Central memory CD8-positive, alpha-beta T cell (primary cell): ENCODE data around the gene CABP2.
"Not testable (repeated sequence)": the region's sequence is repeated elsewhere in the genome, so short reads cannot be mapped to it uniquely, and the experiment has no call there.

Source experiments
- ATAC-seq: fragments of 150-1000 bp; cut with Tn5 transposase; replicated peaks from 2 replicates; pipeline ENCODE4 v1.10.0; 2022; ENCODE audit warnings: mild to moderate bottlenecking, moderate FRiP score, moderate number of reproducible peaks; ENCODE audit not compliant: poor library complexity, severe bottlenecking; ENCODE audit errors: extremely low read depth
- DNase-seq, 2 donors: peaks; one replicate each; pipeline ENCODE4 v3.0.0; 2021; ENCODE audit warnings: low spot score in 2 of 2
- H3K27ac Mint-ChIP-seq: one replicate; pipeline ENCODE4 v1.8.0; 2022; ENCODE audit warnings: low read depth, mild to moderate bottlenecking, moderate library complexity, mixed read lengths
- H3K27me3 Mint-ChIP-seq: one replicate; pipeline ENCODE4 v1.8.0; 2022; ENCODE audit warnings: mixed read lengths
- H3K36me3 Mint-ChIP-seq: one replicate; pipeline ENCODE4 v1.8.0; 2022; ENCODE audit warnings: mild to moderate bottlenecking, moderate library complexity, mixed read lengths; ENCODE audit not compliant: insufficient read depth
- H3K4me1 Mint-ChIP-seq: one replicate; pipeline ENCODE4 v1.8.0; 2022; ENCODE audit warnings: mixed read lengths
- H3K4me3 Mint-ChIP-seq: one replicate; pipeline ENCODE4 v1.8.0; 2022; ENCODE audit warnings: mild to moderate bottlenecking, moderate library complexity, mixed read lengths
- H3K9me3 Mint-ChIP-seq: one replicate; pipeline ENCODE4 v1.8.0; 2022; ENCODE audit warnings: mixed read lengths

The CABP2 gene

DNA sequence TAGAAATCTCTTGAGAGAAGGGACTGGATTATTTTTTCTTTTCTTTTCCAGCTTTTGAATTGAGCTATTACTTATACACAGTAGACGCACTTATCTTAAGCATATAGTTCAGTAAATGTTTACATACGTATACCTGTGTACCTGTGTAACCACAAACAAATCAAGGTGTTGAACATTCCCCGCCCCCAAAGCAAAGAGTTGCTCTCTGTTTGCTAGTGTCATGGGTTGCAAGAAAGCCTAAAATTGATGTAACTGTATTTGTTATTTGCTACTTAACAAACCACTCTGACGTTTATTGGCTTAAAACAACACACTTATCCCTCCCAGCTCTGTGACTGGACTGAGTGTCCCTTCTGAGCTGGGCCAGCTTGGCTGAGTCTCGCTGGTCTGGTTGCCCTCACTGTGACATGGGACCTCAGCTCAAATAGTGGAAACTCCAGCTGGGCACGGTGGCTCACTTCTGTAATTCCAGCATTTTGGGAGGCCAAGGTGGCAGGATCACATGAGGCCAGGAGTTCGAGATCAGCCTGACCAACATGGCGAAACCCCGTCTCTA is 25.4 kb upstream of the CABP2 start:
- H3K27me3 Mint-ChIP-seq: peaks cover 9% of the 10 kb centered on the region
- ATAC-seq: no peak
- H3K4me3 Mint-ChIP-seq: no peak overlapping the region
- H3K36me3 Mint-ChIP-seq: no peaks in the 10 kb centered on the region
- H3K27ac Mint-ChIP-seq: no peak overlapping the region
- no peaks in the 10 kb centered on the region for H3K4me1 Mint-ChIP-seq
- DNase-seq: no peak
- H3K9me3 Mint-ChIP-seq: no peaks in the 10 kb centered on the region

DNA sequence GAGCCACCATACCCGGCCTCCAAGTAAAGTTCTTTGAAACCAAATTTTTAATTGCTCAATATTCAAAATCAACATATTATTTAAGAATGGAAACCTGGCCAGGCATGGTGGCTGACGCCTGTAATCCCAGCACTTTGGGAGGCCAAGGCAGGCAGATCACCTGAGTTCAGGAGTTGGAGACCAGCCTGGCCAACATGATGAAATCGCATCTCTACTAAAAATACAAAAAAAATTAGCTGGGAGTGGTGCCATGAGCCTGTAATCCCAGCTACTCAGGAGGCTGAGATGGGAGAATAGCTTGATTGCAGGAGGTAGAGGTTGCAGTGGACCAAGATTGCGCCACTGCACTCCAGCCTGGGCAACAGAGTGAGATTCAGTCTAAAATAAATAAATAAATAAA is 24.9 kb upstream of the CABP2 start:
- H3K4me1 Mint-ChIP-seq, H3K4me3 Mint-ChIP-seq, H3K36me3 Mint-ChIP-seq, DNase-seq, H3K27ac Mint-ChIP-seq, ATAC-seq, H3K9me3 Mint-ChIP-seq, H3K27me3 Mint-ChIP-seq: not testable (repeated sequence)

DNA sequence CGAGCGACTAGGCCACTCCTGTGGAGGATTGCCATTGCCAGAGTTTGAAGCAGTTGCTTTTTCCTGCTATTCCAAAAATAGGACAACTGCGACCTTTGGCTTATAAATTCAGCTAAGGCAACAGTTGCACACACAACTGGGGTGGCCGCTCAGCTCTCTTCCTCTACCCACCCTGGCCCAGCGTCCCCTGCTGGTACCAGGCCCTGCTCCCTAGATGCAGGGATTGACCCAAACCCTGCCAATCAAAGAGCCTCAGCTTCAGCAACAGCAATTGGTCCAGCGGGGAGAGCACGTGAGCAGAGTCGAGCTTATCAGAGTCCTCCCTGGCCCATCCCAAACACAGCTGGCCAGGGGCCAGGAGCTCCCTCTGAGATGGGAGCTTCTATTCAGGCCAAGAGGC is 22.0 kb upstream of the CABP2 start:
- ATAC-seq: no peak
- no peak for DNase-seq
- Mint-ChIP-seq H3K36me3 (no peaks in the 10 kb centered on the region), H3K4me1 (no peaks in the 10 kb centered on the region), H3K27me3 (peaks cover 9% of the 10 kb centered on the region), H3K9me3 (no peaks in the 10 kb centered on the region), H3K4me3 (no peak overlapping the region), H3K27ac (no peak overlapping the region)

DNA sequence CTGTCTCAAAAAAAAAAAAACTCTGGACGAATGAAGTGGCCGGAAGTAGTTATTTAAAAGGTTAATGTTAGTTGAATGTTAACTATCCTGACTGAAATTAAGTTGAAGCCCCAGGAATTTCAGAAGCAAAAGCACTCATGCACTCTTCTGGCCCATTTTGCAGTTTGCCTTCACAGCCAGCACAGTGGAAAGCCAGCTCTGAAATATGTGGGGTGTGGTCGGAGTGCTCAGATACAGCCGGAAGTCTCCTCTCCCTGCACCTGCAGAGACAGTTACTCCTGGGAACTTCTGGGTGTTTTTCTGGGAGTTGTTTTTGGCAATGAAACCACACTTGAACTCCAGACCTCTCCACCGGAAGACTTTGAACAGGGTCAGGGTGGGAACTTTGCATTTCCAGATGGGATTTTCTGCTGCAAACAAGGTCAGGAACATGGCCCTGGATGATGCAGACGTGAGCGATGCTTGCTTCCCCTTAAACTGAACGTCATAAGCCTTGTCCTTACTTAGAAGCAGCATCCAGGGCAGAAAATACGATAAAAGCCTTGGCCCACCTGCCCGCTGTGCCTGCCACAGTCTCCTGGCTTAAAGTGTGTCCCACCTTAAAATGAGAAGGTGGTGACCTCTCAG is 21.5 kb upstream of the CABP2 start:
- no peak overlapping the region for H3K4me3 Mint-ChIP-seq
- no peaks in the 10 kb centered on the region for H3K4me1 Mint-ChIP-seq
- peaks cover 9% of the 10 kb centered on the region for H3K27me3 Mint-ChIP-seq
- no peak for DNase-seq
- no peak overlapping the region for H3K27ac Mint-ChIP-seq
- H3K36me3 Mint-ChIP-seq: no peaks in the 10 kb centered on the region
- ATAC-seq: no peak
- H3K9me3 Mint-ChIP-seq: no peaks in the 10 kb centered on the region

DNA sequence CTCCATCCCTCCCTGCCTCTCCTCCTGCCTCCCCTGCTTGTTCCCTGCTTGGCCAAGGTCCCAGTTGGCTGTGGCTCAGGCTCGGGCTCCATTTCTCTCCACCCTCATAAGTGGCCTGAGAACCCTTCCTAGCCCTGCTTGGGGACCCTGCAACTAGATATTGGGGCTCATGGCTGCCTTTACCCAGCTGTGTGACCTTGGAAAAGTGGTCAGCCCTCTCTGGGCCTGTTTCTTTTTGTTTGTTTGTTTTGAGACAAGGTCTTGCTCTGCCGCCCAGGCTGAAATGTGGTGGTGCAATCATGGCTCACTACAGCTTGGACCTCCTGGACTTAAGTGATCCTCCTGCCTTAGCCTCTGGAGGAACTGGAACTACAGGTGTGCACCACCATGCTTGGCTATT is 20.3 kb upstream of the CABP2 start:
- no peak for DNase-seq
- H3K36me3 Mint-ChIP-seq: no peaks in the 10 kb centered on the region
- H3K9me3 Mint-ChIP-seq: no peaks in the 10 kb centered on the region
- no peak overlapping the region for H3K4me3 Mint-ChIP-seq
- ATAC-seq: no peak
- no peaks in the 10 kb centered on the region for H3K4me1 Mint-ChIP-seq
- H3K27ac Mint-ChIP-seq: no peak overlapping the region
- H3K27me3 Mint-ChIP-seq: peaks cover 9% of the 10 kb centered on the region

DNA sequence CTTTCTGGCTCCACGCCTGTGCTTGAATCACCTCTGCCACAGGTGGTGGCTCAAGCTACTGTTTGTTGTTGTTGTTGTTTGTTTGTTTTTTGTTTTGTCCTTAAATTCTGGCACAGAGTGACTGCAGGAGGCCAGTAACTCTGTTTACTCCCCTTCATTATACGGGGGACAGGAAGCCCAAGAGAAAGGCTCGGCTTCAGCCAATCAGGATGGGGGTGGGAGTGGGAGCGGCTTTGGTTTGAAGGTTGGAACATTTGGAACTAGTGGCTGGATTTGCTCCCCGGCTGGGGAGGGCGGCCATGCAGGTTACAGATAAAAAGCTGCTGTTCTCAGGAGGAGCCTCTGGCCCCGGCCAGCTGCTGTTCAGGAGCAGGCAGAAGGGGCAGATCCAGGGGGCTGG is 19.7 kb upstream of the CABP2 start:
- DNase-seq (no peak), ATAC-seq (no peak)
- no peaks in the 10 kb centered on the region for H3K4me1 Mint-ChIP-seq
- no peak overlapping the region for H3K27ac Mint-ChIP-seq
- H3K27me3 Mint-ChIP-seq: peaks cover 9% of the 10 kb centered on the region
- H3K9me3 Mint-ChIP-seq: no peaks in the 10 kb centered on the region
- H3K36me3 Mint-ChIP-seq: no peaks in the 10 kb centered on the region
- H3K4me3 Mint-ChIP-seq: no peak overlapping the region

DNA sequence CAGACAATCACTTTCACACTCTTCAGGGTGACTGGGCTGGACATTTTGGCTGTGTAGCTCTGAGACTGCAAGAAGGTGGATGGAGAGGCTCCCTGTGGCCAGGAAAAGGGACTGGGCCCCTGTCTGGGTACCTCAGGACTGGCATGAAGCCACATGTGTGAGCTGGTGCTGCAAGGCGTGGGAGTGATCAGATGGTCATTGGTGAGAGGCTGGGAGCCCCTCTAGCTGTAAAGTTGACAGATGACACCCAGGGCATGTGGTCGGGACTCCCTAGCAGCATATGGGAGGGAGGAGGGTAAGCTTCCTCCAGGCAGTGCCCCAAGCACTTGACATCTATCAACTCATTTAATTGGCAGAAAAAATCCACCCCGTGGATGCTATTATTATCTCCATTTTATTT is 18.9 kb upstream of the CABP2 start:
- H3K36me3 Mint-ChIP-seq: no peaks in the 10 kb centered on the region
- no peak overlapping the region for H3K4me3 Mint-ChIP-seq
- H3K4me1 Mint-ChIP-seq: no peaks in the 10 kb centered on the region
- no peak overlapping the region for H3K27ac Mint-ChIP-seq
- peaks cover 9% of the 10 kb centered on the region for H3K27me3 Mint-ChIP-seq
- DNase-seq (no peak), ATAC-seq (no peak)
- no peaks in the 10 kb centered on the region for H3K9me3 Mint-ChIP-seq

DNA sequence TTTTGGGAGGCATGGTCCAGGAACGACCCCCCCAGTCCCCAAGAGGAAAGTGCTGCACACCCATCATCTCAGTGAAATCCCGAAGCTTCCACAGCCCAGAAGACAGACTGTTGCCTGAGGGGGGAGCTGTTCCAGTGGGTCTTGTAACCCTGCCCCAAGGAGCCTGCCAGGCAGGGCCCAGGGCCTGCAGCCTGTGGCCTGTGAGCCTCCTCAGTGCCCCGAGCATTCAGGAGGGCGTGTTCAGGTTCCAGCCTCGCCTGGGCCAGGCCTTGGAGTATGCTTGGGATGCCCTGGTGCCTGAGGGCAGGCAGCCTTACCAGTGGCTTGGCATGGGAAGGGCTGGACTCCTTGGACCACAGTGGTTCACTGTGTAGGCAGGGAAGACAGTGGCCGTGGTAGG is 18.0 kb upstream of the CABP2 start:
- Mint-ChIP-seq H3K4me3 (no peak overlapping the region), H3K4me1 (no peaks in the 10 kb centered on the region), H3K36me3 (no peaks in the 10 kb centered on the region), H3K27ac (no peak overlapping the region), H3K9me3 (no peaks in the 10 kb centered on the region), H3K27me3 (no peaks in the 10 kb centered on the region)
- ATAC-seq: no peak
- no peak for DNase-seq

DNA sequence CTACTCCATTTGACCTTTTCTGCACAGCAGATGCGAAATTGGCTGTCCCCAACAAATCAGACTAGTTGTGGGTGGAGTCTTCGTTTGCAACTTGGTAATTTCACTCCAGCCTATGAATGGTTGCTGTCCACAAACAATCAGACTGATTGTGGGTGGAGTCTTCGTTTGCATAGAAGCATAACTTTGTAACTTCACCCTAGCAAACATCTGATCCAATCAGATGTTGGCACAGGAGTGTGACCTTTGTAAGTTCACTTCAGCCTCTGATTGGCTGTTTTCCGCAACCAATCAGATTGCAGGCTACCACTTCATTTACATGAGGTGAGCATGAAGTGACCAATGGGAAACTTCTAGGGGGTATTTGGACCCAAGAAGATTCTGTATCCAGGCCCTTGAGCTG is 16.3 kb upstream of the CABP2 start:
- H3K4me1 Mint-ChIP-seq: no peaks in the 10 kb centered on the region
- DNase-seq: no peak
- no peak overlapping the region for H3K27ac Mint-ChIP-seq
- no peaks in the 10 kb centered on the region for H3K36me3 Mint-ChIP-seq
- H3K27me3 Mint-ChIP-seq: no peaks in the 10 kb centered on the region
- H3K4me3 Mint-ChIP-seq: no peak overlapping the region
- no peaks in the 10 kb centered on the region for H3K9me3 Mint-ChIP-seq
- ATAC-seq: no peak

DNA sequence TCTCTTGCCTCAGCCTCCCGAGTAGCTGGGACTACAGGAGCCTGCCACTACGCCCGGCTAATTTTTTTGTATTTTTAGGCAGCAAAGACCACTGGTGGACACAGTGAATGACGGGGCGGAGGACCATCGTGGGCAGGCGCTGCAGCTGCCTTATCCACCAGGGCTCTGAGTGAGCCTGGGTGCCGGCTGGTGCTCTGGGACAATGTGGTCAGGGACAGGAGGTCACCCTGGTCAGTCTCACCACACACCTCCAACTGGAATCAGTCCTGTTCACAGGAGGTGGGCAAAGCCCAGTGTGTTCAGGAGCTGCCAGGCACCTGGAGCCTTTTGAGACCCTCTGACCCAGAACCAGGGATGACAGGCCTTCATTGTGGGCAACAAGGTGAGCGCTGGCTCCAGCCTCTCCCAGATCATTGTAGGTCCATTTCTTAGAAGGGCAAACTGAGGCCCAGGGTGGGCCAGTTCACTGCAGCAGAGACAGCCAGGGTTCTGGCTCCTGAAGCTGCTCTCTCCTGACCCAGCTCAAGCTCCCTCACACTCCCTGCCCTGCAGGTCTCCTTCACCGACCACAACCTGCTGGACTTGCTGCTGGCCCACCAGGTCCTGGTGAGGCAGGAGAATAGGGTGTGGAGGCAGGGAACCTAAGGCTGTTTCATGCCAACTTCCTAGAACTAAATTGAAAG is 15.7 kb upstream of the CABP2 start:
- ATAC-seq (no peak), DNase-seq (no peak)
- Mint-ChIP-seq H3K27ac (no peak overlapping the region), H3K36me3 (no peaks in the 10 kb centered on the region), H3K9me3 (no peaks in the 10 kb centered on the region), H3K4me3 (no peak overlapping the region), H3K27me3 (no peaks in the 10 kb centered on the region), H3K4me1 (no peaks in the 10 kb centered on the region)

DNA sequence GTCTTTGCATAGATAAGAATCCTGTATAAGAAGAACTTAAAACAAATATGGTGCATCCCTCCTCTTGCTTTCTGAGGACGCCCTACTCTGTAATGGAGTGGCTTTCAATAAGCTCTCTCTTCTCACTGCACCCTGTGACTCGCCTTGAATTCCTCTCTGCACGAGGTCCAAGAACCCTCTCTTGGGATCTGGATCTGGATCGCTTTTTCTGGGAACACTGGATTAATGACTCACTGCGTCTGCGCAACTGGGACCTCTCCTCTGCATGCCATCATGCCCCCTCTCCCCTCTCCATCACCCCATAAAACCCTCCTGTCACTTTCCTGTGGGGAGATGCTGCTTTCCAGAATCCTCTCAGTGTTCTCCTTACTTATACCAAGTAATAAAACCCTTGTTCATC is 15.1 kb upstream of the CABP2 start:
- H3K4me3 Mint-ChIP-seq: no peak overlapping the region
- H3K9me3 Mint-ChIP-seq: no peaks in the 10 kb centered on the region
- no peaks in the 10 kb centered on the region for H3K36me3 Mint-ChIP-seq
- H3K4me1 Mint-ChIP-seq: no peaks in the 10 kb centered on the region
- no peak for DNase-seq
- H3K27me3 Mint-ChIP-seq: no peaks in the 10 kb centered on the region
- H3K27ac Mint-ChIP-seq: no peak overlapping the region
- no peak for ATAC-seq

DNA sequence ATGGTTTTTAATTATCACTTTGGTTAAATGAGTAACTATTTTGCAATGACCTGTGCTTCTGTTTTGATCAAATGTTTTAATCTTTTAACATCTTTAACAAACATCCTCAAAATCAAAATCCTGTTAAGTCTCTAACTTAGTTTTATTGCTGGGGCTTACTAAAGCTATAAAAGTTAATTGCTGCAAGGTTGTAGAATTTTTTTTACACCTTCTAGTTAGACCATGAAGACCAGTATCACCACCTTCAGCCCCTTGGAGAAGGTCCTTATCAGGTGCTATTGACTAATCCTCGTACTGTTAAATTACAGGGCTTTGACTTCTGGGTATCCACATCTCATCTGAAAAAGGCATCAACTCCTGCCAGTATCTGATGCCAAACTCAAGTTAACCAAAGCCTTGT is 12.3 kb upstream of the CABP2 start:
- no peaks in the 10 kb centered on the region for H3K27me3 Mint-ChIP-seq
- no peak overlapping the region for H3K27ac Mint-ChIP-seq
- H3K36me3 Mint-ChIP-seq: no peaks in the 10 kb centered on the region
- no peaks in the 10 kb centered on the region for H3K9me3 Mint-ChIP-seq
- DNase-seq (no peak), ATAC-seq (no peak)
- H3K4me1 Mint-ChIP-seq: no peaks in the 10 kb centered on the region
- no peak overlapping the region for H3K4me3 Mint-ChIP-seq

DNA sequence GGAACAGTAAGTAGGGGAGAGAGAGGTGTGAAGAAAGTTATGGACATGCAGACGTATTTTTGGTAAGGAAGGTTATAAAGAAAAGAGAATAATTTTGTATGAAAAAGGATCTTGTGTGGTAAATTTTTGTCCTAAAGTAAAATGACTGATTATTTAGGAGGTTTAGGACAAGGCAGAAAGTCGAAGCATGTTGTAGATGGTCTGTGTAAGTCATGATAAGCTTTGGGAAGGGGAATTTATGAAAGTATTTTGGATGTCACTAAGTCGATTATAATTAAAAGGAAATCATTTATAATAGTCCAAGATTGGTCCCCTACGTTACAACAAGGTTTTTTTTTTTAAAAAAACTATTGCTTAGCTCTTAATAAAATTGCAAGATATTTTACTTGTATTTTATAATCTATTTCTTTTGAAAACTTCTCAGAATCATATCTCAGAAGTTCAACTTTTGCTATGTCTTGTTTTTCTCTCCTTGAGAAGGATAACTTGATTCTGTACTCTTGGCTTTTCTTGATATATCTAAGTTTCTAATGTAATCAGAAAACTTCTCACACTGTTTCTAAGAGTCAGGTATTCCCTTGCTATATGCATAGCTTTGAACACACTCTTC is 10.9 kb upstream of the CABP2 start:
- Mint-ChIP-seq H3K36me3 (no peaks in the 10 kb centered on the region), H3K4me1 (no peaks in the 10 kb centered on the region), H3K27ac (no peak overlapping the region), H3K9me3 (no peaks in the 10 kb centered on the region), H3K27me3 (no peaks in the 10 kb centered on the region), H3K4me3 (no peak overlapping the region)
- ATAC-seq: no peak
- DNase-seq: no peak
